Liver (tissue), 9 donors: ENCODE results near the gene SUSD5. TPM values are rescaled to one million over a fixed set of nuclear protein-coding genes. Genes with fewer than 3 reads are reported as not detected.

Experiments
- DNase-seq: peaks from one replicate; pipeline ENCODE4 v3.0.0-alpha.2; 2017; ENCODE audit warnings: low spot score
- H3K27ac ChIP-seq, 2 donors: one replicate each; pipeline ENCODE4 v1.7.0; 2013; ENCODE audit warnings: inconsistent platforms in 2 of 2, low read length in 2 of 2, control low read depth in 1 of 2, low read depth in 1 of 2, mild to moderate bottlenecking in 1 of 2
- H3K27me3 ChIP-seq, 4 donors: one replicate each; pipeline versions ENCODE4 v1.6.1 to v1.7.0; 2013; ENCODE audit warnings: low read length in 3 of 4, inconsistent platforms in 1 of 4, mild to moderate bottlenecking in 1 of 4, moderate library complexity in 1 of 4; ENCODE audit not compliant: control insufficient read depth in 4 of 4, insufficient read depth in 4 of 4
- H3K36me3 ChIP-seq, 4 donors: one replicate each; pipeline versions ENCODE4 v1.6.1 to v1.7.0; 2013; ENCODE audit warnings: low read length in 3 of 4, mild to moderate bottlenecking in 3 of 4, low read depth in 1 of 4, moderate library complexity in 1 of 4; ENCODE audit not compliant: control insufficient read depth in 4 of 4, insufficient read depth in 3 of 4
- H3K4me1 ChIP-seq, 4 donors: one replicate each; pipeline versions ENCODE4 v1.6.1 to v1.7.0; 2013; ENCODE audit warnings: low read length in 3 of 4, mild to moderate bottlenecking in 3 of 4, moderate library complexity in 1 of 4; ENCODE audit not compliant: control insufficient read depth in 4 of 4, insufficient read depth in 4 of 4
- H3K4me3 ChIP-seq, 3 donors: one replicate each; pipeline versions ENCODE4 v1.6.1 to v1.7.0; 2013; ENCODE audit warnings: low read length in 3 of 3, control low read depth in 1 of 3, low read depth in 1 of 3, mild to moderate bottlenecking in 1 of 3
- H3K9ac ChIP-seq, 2 donors: one replicate each; pipeline ENCODE4 v1.7.0; 2013; ENCODE audit warnings: low read length in 2 of 2, mild to moderate bottlenecking in 2 of 2, moderate library complexity in 2 of 2, control low read depth in 1 of 2, low read depth in 1 of 2
- H3K9me3 ChIP-seq, 4 donors: one replicate each; pipeline versions ENCODE4 v1.6.1 to v1.7.0; 2013; ENCODE audit warnings: low read length in 3 of 4; ENCODE audit not compliant: control insufficient read depth in 4 of 4
- ATF3 ChIP-seq: IDR thresholded peaks from 2 replicates; pipeline ENCODE4 v1.6.1; 2016; ENCODE audit warnings: antibody characterized with exemption
- CTCF ChIP-seq: fragments of 150-350 bp; IDR thresholded peaks from 2 replicates; pipeline ENCODE4 v1.5.1; 2017; ENCODE audit warnings: improper control_type of control experiment, low read depth, low read length; ENCODE audit not compliant: missing input control
- EGR1 ChIP-seq, 2 donors: IDR thresholded peaks; 2 replicates each; pipeline ENCODE4 v1.6.1; 2016 to 2018; ENCODE audit warnings: antibody characterized with exemption in 2 of 2, low read depth in 2 of 2
- FOXA1 ChIP-seq: IDR thresholded peaks from 2 replicates; pipeline ENCODE4 v1.6.1; 2016; ENCODE audit warnings: antibody characterized with exemption
- HNF4A ChIP-seq, 2 donors: conservative IDR thresholded peaks; 2 replicates each; pipeline ENCODE4 v1.6.1; 2016; ENCODE audit warnings: antibody characterized with exemption in 2 of 2, mild to moderate bottlenecking in 2 of 2
- JUND ChIP-seq, 2 donors: IDR thresholded peaks; 2 replicates each; pipeline ENCODE4 v1.6.1; 2016; ENCODE audit warnings: antibody characterized with exemption in 2 of 2
- NR2F2 ChIP-seq: IDR thresholded peaks from 2 replicates; pipeline ENCODE4 v1.6.1; 2016; ENCODE audit warnings: antibody characterized with exemption
- REST ChIP-seq: IDR thresholded peaks from 2 replicates; pipeline ENCODE4 v1.6.1; 2016; ENCODE audit warnings: antibody characterized with exemption, mild to moderate bottlenecking
- TAF1 ChIP-seq: conservative IDR thresholded peaks from 2 replicates; pipeline ENCODE4 v1.6.1; 2016; ENCODE audit warnings: antibody characterized with exemption, mild to moderate bottlenecking
- WGBS: extraction: QIAGEN DNeasy Blood & Tissue Kit; methylation state at CpG from one replicate; pipeline ENCODE4 v1.1.7; 2013; 5-methylcytosine and 5-hydroxymethylcytosine counted together
- polyA plus RNA-seq, 2 donors: library from polyadenylated mRNA; stranded (reverse) in 1 of 2; unstranded in 1 of 2; fragments of 200-250 nt in 1 of 2; fragments of >200 nt in 1 of 2; fragmentation: Nextera tagmentation in 1 of 2; extraction: Ambion mirVana in 1 of 2; gene quantifications; one replicate each; pipeline versions ENCODE4 v1.2.1 to v1.2.3, GENCODE V29; 2013 to 2015
- total RNA-seq, 2 donors: library from RNA; depleted of rRNA; stranded (reverse); fragments of >200 nt; gene quantifications; one replicate each; pipeline ENCODE4 v1.2.3, GENCODE V29; 2014
- donor health status: healthy.
- donor health status: healthy.
- donor health status: healthy.
- donor health status: healthy.
- donor health status: healthy.

The SUSD5 gene
- total and polyA plus RNA-seq, 4 donors: 0.08 to 0.21 (median 0.18) TPM

- DNase-seq: no peak
- Histone ChIP-seq H3K4me1 (no peaks in the 10 kb centered on the region), H3K9me3 (no peaks in the 10 kb centered on the region), H3K4me3 (no peak overlapping the region), H3K9ac (no peak overlapping the region), H3K27me3 (peaks cover 0 to 9% (median 0%) of the 10 kb centered on the region in 4 donors), H3K36me3 (no peaks in the 10 kb centered on the region), H3K27ac (no peak overlapping the region)
- 66% methylated on average over 4 of the region's 4 CpGs for WGBS
- TF ChIP-seq ATF3: no peak
Observed at GRCh38 chr3:33153782-33154181, 64.8 kb downstream of the SUSD5 start.

- Histone ChIP-seq H3K36me3 (no peaks in the 10 kb centered on the region), H3K4me1 (no peaks in the 10 kb centered on the region), H3K9ac (no peak overlapping the region), H3K9me3 (no peaks in the 10 kb centered on the region), H3K4me3 (no peak overlapping the region), H3K27me3 (peaks cover 0 to 5% (median 0%) of the 10 kb centered on the region in 4 donors), H3K27ac (no peak overlapping the region)
- DNase-seq: no peak
- TF ChIP-seq HNF4A (conservative IDR thresholded peaks at IDR 0.05) (no peak), CTCF (no peak)
- 86% methylated on average over 19 of the region's 19 CpGs for WGBS
Observed at GRCh38 chr3:33152363-33153360, 65.9 kb downstream of the SUSD5 start.

GRCh38 chr3:33149342-33149741 is 69.3 kb downstream of the SUSD5 start:
- Histone ChIP-seq H3K36me3 (no peaks in the 10 kb centered on the region), H3K27me3 (peaks cover 0 to 5% (median 0%) of the 10 kb centered on the region in 4 donors), H3K4me3 (no peak overlapping the region), H3K4me1 (peaks cover 0 to 11% (median 0%) of the 10 kb centered on the region in 4 donors), H3K9ac (no peak overlapping the region), H3K9me3 (no peaks in the 10 kb centered on the region), H3K27ac (no peak overlapping the region)
- TF ChIP-seq JUND (IDR thresholded peaks at IDR 0.05) (no peak), EGR1 (IDR thresholded peaks at IDR 0.05; ENCODE audit: low read depth in 2 of 2) (no peak)
- whole genome bisulfite sequencing: 81% methylated on average over 5 of the region's 6 CpGs
- DNase-seq: no peak

GRCh38 chr3:33146791-33147445 is 71.7 kb downstream of the SUSD5 start:
- Histone ChIP-seq H3K9me3 (no peaks in the 10 kb centered on the region), H3K4me3 (no peak overlapping the region), H3K4me1 (peaks cover 0 to 11% (median 0%) of the 10 kb centered on the region in 4 donors), H3K27me3 (no peaks in the 10 kb centered on the region), H3K36me3 (peaks cover 0 to 8% (median 4%) of the 10 kb centered on the region in 4 donors), H3K9ac (no peak overlapping the region), H3K27ac (no peak overlapping the region)
- TF ChIP-seq NR2F2 (no peak), JUND (IDR thresholded peaks at IDR 0.05) (no peak), FOXA1 (no peak), TAF1 (no peak), CTCF (peak; percentile 18), REST (no peak)
- WGBS: 64% methylated on average over 8 of the region's 8 CpGs
- DNase-seq: no peak
